Adrenal gland (tissue), 12 donors: Measurements from ENCODE around the gene CTU2. TPM values are rescaled to one million over a fixed set of nuclear protein-coding genes. Genes with fewer than 3 reads are reported as not detected.

Experiments
- DNase-seq, 7 donors: peaks; one replicate each; pipeline ENCODE4 v3.0.0-alpha.2; 2019 to 2020
- H3K27ac ChIP-seq, 5 donors: fragments of 200-600 bp; sonication (generic) in 4 of 5; 1 replicate in 3 of 5; 2 replicates in 2 of 5; pipeline versions ENCODE4 v1.5.1 to v1.8.0; 2016 to 2020; ENCODE audit warnings: mild to moderate bottlenecking in 1 of 5
- H3K27me3 ChIP-seq: fragments of 200-600 bp; 2 replicates; pipeline ENCODE4 v1.8.0; 2021
- H3K36me3 ChIP-seq, 2 donors: fragments of 200-600 bp; replicated peaks in 1 of 2; 1 replicate in 1 of 2; 2 replicates in 1 of 2; pipeline versions ENCODE4 v1.5.1 to v1.8.0; 2018 to 2022
- H3K4me1 ChIP-seq, 2 donors: fragments of 200-600 bp; replicated peaks in 1 of 2; 1 replicate in 1 of 2; 2 replicates in 1 of 2; pipeline versions ENCODE4 v1.5.1 to v1.8.0; 2018 to 2021
- H3K4me3 ChIP-seq, 4 donors: fragments of 200-600 bp; sonication (generic) in 3 of 4; one replicate each; pipeline ENCODE4 v1.5.1; 2016 to 2018
- H3K9me3 ChIP-seq, 3 donors: fragments of 200-600 bp; sonication (generic) in 1 of 3; replicated peaks in 1 of 3; 1 replicate in 2 of 3; 2 replicates in 1 of 3; pipeline versions ENCODE4 v1.5.1 to v1.8.0; 2016 to 2021
- CTCF ChIP-seq, 6 experiments: fragments of 450-650 bp in 4 of 6; fragments of 200-600 bp in 2 of 6; sonication (generic) in 1 of 6; IDR thresholded peaks; 1 replicate in 5 of 6; 2 replicates in 1 of 6; pipeline versions ENCODE4 v1.5.1 to v1.8.0; 2016 to 2021; ENCODE audit warnings: antibody characterized with exemption in 6 of 6, mild to moderate bottlenecking in 2 of 6, moderate library complexity in 1 of 6
- POLR2A ChIP-seq, 2 donors: fragments of 450-650 bp; IDR thresholded peaks; one replicate each; pipeline ENCODE4 v1.6.1; 2017; ENCODE audit warnings: antibody characterized with exemption in 2 of 2, mild to moderate bottlenecking in 2 of 2, moderate library complexity in 1 of 2
- WGBS, 4 donors: extraction: QIAGEN DNeasy Blood & Tissue Kit in 2 of 4; methylation state at CpG; one replicate each; pipeline versions ENCODE4 v1.1.5 to v1.1.7; 2013 to 2017; 5-methylcytosine and 5-hydroxymethylcytosine counted together
- intact Hi-C, 2 donors: fragments of 100-400 bp; cut with DNase I; formaldehyde crosslinking; loops; one replicate each; pipeline versions ENCODE4 v1.14.1 to v1.15.0; 2022 to 2023
- polyA plus RNA-seq, 3 donors: library from polyadenylated mRNA; stranded (reverse); fragments of 200-250 nt in 2 of 3; fragments of 350-450 nt in 1 of 3; fragmentation: Illumina TruSeq in 1 of 3; extraction: RNeasy Lipid Tissue Mini Kit (QIAGEN cat#74804) in 1 of 3; gene quantifications; one replicate each; pipeline ENCODE4 v1.2.3, GENCODE V29; 2013 to 2014
- total RNA-seq, 9 donors: library from RNA; depleted of rRNA in 4 of 9; stranded (reverse); fragments of >200 nt in 4 of 9; fragments of 120-200 nt in 1 of 9; fragmentation: NEBNext Ultra II Directional in 1 of 9; extraction: Animal tissue kit (Norgen Biotek cat#: 25700) in 1 of 9; gene quantifications; one replicate each; pipeline versions ENCODE4 v1.1.0 to v1.2.4, GENCODE V29; 2013 to 2023
- donor health status: healthy with polysubstance abuse.
- donor health status: Bipolar disorder and iron deficiency.
- donor health status: DM: yes; HTN: yes; CAD: no.
- donor health status: DM: no; HTN: no; CAD: no.
- donor health status: DM: no; HTN: no; CAD: no.
- donor health status: DM: yes; HTN: yes; CAD: no.

Gene CTU2
- total and polyA plus RNA-seq, 12 donors, result 3.6 to 43.8 (median 14.0) TPM

GRCh38 chr16:88671806-88672205 lies 34.5 kb upstream of the CTU2 start:
- H3K27me3 ChIP-seq, result no peaks in the 10 kb centered on the region
- H3K4me3 ChIP-seq, result no peak overlapping the region
- no peak overlapping the region for H3K27ac ChIP-seq
- intact Hi-C loops, result no loop called here
- DNase-seq, result no peak
- TF ChIP-seq POLR2A (IDR thresholded peaks at IDR 0.05), result no peak
- 77 to 94% (median 90%) methylated on average over 12 to 23 of the region's 23 CpGs for WGBS, 4 donors
- no peaks in the 10 kb centered on the region for H3K36me3 ChIP-seq
- no peaks in the 10 kb centered on the region for H3K9me3 ChIP-seq
- no peaks in the 10 kb centered on the region for H3K4me1 ChIP-seq

GRCh38 chr16:88672776-88673175 lies 33.5 kb upstream of the CTU2 start:
- Histone ChIP-seq H3K36me3 (no peaks in the 10 kb centered on the region), H3K27me3 (peaks cover 5% of the 10 kb centered on the region), H3K4me3 (no peak overlapping the region), H3K9me3 (no peaks in the 10 kb centered on the region), H3K4me1 (no peaks in the 10 kb centered on the region), H3K27ac (no peak overlapping the region)
- DNase-seq, result no peak
- intact Hi-C loops, result no loop called here
- WGBS, 4 donors, result 60 to 81% (median 77%) methylated on average over 7 to 11 of the region's 11 CpGs
- TF ChIP-seq POLR2A (IDR thresholded peaks at IDR 0.05) (no peak), CTCF (IDR thresholded peaks at IDR 0.05) (peak in 1 of 6 experiments; percentile 5)

- Histone ChIP-seq H3K4me1 (no peaks in the 10 kb centered on the region), H3K4me3 (no peak overlapping the region), H3K27ac (no peak overlapping the region), H3K9me3 (no peaks in the 10 kb centered on the region), H3K36me3 (no peaks in the 10 kb centered on the region), H3K27me3 (peaks cover 11% of the 10 kb centered on the region)
- TF ChIP-seq POLR2A (IDR thresholded peaks at IDR 0.05) (no peak), CTCF (IDR thresholded peaks at IDR 0.05) (no peak)
- DNase-seq, result no peak
- 86 to 94% (median 92%) methylated on average over 17 to 19 of the region's 19 CpGs for WGBS, 4 donors
- intact Hi-C loops, result no loop called here
These were observed 32.5 kb upstream of the CTU2 start for GRCh38 chr16:88673716-88674379.

GRCh38 chr16:88676502-88677242 lies 29.6 kb upstream of the CTU2 start:
- Histone ChIP-seq H3K4me1 (peaks cover 0 to 4% of the 10 kb centered on the region in 2 donors), H3K27ac (no peak overlapping the region), H3K9me3 (no peaks in the 10 kb centered on the region), H3K36me3 (no peaks in the 10 kb centered on the region), H3K4me3 (no peak overlapping the region), H3K27me3 (peaks cover 11% of the 10 kb centered on the region)
- intact Hi-C loops, result no loop called here
- WGBS, 4 donors, result 74 to 86% (median 82%) methylated on average over 15 to 22 of the region's 22 CpGs
- no peak for TF ChIP-seq CTCF (IDR thresholded peaks at IDR 0.05)
- no peak for DNase-seq
